ENCODE results near the gene CDCA7.
"Not testable (repeated sequence)": the region's sequence is repeated elsewhere in the genome, so short reads cannot be mapped to it uniquely, and the experiment has no call there.

Gene CDCA7

DNA sequence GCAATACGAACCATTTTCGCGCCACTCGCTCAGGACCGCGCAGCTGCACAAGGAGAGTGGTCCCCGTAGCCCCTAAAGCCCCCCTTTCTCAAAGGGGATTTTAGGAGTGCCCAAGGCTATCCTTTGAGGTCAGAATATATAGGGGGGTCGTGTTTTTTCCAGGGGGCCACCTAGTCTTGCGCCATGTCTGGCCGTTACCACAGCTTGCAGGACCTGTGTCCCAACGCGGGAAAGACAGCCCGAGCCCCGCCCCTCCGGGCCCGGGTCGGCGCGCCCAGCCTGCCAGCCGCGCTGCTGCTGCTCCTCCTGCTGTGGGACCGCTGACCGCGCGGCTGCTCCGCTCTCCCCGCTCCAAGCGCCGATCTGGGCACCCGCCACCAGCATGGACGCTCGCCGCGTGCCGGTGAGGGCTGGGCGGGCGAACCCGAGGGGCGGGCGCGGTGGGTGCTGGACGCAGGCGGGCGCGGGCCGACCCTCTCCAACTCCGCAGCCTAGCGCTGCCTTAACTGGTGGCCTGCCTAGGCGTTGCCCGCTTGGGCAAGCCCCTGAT lies at the start of gene CDCA7:
Gene CDCA7, plus strand, starts transcription at position 291 of the 550 bp plus-strand sequence. Its CDS starts 92 bp downstream, at position 383.
- DNase-seq: peak; percentile 56

DNA sequence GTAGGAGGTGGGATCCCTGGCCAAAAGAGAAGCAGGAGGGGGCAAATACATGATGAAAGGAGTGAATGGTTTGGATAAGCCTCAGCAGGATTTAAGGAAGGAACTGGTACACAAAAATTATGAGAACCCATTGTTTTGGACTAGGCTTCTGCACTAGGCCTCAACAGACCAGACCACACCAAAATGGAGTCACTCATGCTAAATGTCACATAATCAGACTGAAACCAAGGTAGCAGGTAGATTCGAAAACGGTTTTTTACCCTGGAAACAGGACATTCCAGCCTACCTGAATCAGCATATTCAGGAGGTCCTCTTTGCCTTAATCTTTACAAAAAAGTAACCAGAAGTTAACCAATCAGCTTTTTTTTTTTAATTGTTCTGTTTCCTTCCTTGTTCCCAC lies 49.4 kb upstream of the CDCA7 start:
- no peak for DNase-seq

DNA sequence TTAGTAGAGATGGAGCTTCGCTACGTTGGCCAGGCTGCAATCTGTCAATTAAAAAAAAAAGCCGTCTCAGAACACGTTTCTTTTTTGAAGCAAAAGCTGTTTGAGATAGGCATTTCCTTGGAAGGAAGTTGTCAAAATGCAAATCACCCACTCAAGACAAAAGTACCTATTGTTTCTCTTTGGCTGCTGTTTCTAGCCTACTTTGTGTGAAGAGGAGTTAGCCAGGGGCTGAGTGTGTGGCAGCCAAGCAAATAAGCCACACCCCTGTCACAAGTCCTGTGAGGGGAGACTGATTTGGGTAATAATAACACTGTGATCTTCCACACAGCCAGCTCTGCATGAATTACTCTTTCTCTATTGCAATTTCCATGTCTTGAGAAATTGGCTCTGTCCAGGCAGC lies 47.4 kb upstream of the CDCA7 start:
- DNase-seq: no peak

DNA sequence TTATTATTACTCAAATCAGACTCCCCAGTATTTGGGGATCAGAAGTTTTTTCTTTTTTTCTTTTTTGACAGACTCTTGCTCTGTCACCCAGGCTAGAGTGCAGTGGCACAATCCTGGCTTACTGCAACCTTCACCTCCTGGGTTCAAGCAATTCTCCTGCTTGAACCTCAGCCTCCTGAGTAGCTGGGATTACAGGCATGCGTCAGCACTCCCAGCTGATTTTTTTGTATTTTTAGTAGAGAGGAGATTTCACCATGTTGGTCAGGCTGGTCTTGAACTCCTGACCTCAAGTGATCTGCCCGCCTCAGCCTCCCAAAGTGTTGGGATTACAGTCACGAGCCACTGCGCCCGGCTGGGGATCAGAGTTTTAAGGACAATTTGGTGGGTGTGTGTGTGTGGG lies 45.3 kb upstream of the CDCA7 start:
- DNase-seq: not testable (repeated sequence)

- DNase-seq: no peak
These were observed 42.6 kb upstream of the CDCA7 start for GRCh38 chr2:173311844-173312606.

DNA sequence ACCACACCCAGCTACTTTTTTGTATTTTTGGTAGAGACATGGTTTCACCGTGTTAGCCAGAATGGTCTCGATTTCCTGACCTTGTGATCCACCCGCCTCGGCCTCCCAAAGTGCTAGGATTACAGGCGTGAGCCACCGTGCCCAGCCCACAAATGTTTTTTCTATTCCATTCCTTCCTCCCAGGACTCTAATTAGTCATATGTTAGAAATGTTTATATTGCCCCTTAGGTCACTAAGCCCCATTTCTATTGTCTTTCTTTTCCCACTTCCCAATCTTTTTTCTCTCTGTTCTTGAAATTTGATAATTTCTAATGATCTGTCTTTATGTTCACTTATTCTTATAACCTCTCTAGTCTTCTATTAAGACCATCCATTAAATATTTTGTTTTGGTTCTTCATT lies 31.3 kb upstream of the CDCA7 start:
- DNase-seq: no peak

GRCh38 chr2:173326806-173327205 lies 27.9 kb upstream of the CDCA7 start:
- no peak for DNase-seq

- DNase-seq: no peak
These were observed 27.3 kb upstream of the CDCA7 start for GRCh38 chr2:173327421-173327820.

DNA sequence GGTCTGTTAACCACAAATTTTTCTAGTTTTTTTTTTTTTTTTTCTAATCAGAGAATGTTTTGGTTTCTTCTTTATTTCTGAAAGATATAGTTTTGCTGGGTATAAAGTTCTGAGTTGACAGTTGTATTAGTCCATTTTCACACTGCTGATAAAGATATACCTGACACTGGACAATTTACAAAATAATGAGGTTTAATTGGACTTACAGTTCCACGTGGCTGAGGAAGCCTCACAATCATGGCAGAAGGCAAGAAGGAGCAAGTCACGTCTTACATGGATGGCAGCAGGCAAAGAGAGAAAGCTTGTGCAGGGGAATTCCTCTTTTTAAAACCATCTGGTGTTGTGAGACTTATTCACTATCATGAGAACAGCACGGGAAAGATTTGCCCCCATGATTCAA lies 21.7 kb upstream of the CDCA7 start:
- not testable (repeated sequence) for DNase-seq

- DNase-seq: no peak
These were observed 14.9 kb upstream of the CDCA7 start for GRCh38 chr2:173339807-173340206.

GRCh38 chr2:173343921-173344320 lies 10.8 kb upstream of the CDCA7 start:
- DNase-seq: no peak

- DNase-seq: no peak
These were observed 8.6 kb upstream of the CDCA7 start for GRCh38 chr2:173346035-173346434.

DNA sequence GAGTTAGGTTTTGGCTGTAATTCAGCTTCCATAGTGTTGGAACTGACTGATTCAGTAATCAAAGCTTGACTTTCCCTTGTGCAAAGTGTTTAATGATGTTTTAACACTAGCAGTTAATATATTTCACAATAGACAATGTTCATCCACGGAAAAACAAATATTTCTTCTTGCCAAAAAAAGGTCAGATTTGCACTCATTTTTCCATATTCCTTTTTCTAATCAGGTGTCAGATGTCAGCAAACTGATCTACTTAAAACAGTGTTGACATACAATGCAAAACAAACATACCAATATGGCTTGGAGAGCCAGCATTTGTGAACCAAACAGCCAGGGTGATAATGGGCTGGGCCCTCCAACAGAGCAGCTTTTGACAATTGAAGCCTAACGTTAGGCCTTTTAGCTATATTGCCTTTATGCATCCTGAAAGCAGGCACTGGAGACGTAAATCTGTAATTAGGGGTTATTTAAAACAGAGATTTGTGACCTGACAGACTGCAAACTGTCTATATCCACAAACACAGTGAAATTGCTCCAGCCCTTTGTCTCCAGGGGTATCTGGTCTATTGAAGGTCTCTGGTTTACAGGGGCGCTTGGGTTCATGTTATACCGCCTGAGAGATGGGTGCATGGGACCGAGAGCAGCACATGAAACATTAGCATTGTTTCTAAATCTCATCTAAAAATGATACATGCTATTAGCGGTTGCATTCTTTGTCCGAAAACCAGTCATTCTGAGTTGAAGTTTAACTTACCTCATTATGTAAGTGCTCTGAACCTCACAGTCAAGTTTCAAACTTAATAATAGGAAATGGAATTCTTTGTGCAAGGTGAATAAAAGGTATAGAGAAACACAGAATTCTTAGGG lies 7.1 kb upstream of the CDCA7 start:
- no peak for DNase-seq

DNA sequence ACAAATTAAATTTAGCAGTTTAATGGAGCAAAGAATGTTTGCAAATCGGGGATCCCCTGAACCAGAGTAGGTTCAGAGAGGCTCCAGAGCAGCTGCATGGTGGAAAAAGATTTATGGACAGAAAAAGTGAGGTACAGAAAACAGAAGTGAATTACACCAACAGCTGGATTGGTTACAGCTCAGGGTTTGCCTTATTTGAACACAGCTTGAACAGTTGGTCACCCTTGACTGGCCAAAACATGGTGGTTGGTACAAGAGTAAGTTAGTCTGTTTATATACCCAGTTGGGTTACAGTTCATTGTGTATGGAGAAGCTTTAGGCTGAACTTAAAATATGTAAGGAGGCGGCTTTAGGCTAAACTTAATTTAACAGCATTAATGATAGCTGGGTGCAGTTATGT lies 5.4 kb upstream of the CDCA7 start:
- no peak for DNase-seq

DNA sequence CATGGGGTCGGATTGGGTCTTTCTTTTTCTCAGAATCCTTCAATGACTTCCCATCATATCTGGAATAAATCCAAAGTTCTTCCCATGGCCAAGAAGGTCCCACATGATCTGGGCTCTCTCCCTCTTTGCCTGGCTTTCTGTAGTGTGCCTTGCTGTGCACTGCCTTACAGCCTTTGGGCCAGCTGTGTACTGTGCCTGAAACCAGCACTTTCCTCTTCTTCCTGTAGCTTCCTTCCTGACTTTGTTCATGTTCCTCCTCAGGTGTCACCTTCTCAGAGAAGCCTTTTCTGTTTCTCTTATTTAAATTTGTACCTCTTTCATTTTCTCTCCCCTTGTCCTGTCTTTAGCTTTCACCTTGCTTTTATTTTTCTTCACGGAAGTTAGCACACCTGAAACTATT lies 4.3 kb upstream of the CDCA7 start:
- DNase-seq: no peak

- DNase-seq: no peak
These were observed 2.8 kb upstream of the CDCA7 start for GRCh38 chr2:173351879-173352278.

DNA sequence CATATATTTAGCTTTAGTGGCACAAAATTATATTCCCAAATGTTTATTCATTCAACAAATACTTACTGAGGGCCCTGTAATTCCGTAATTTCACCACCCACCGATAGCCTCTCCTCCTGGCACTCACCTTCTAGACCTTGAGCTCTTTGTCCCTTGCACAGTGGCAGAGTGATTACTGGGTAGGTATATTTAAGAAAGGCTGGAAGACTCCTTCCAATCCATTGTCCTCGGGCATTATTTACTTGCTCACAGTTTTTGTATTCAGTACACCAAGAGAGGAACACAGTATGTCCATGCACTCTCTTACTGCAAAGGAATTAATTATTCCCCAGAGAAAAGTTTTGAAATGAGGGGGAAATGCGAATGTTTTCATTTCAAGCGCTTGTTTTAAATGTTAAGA lies 1.1 kb upstream of the CDCA7 start:
- DNase-seq: no peak

DNA sequence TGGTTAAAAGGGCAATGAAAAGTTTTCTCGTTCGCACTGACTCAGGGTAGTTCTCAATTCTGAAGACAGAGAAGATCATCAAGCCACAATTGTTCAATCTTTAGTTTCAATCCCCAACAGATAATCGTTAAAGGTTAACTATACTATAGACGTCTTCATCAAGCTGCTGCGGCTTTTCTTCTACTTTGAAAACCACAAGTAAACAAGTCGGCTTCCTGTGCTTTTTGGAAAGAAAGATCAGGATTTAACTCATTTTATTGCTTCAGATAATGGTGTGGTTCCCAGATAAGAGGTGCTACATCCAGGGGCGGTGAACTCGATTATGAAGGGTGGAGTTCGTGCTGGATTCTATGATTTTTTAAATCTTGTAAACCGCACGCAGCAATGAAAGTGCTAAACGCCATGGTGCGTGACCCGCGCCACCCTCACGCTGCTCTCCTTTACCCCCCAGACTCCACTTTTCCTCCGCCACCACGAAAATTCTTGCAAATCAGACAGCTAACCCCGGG lies 545 bp upstream of the CDCA7 start:
- DNase-seq: peak; percentile 10

- peak; percentile 23 for DNase-seq
These were observed 627 bp downstream of the CDCA7 start for GRCh38 chr2:173355132-173355865.

- DNase-seq: no peak
These were observed 1.3 kb downstream of the CDCA7 start for GRCh38 chr2:173355866-173356508.

GRCh38 chr2:173357346-173357745 lies 2.7 kb downstream of the CDCA7 start:
- no peak for DNase-seq

DNA sequence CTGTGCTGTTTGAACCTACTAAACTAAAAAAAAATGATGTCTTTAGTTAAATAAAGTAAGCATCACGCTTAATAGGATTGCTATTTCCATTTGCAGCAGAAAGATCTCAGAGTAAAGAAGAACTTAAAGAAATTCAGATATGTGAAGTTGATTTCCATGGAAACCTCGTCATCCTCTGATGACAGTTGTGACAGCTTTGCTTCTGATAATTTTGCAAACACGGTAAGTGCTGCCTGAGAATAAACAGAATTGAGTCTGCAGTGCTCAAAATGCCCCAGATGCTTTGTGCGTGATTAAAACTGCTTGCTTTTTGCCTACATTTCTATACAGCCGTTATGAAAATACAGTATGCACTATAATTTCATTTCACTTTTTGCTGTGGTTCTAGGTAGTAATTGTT lies 3.9 kb downstream of the CDCA7 start:
- DNase-seq: no peak

Data from CD4-positive, alpha-beta T cell treated with Interleukin-10 for 1 hour (primary cell).